PC-3 (cell line): ENCODE results near the gene SP3. TPM values are rescaled to one million over a fixed set of nuclear protein-coding genes. Genes with fewer than 3 reads are reported as not detected.
A peak's percentile ranks its signal among the peaks of the same experiment; 100 is the strongest.

ENCODE experiments used
- ATAC-seq: fragments of 200-7000 bp; cut with Tn5 transposase; 2 replicates; pipeline ENCODE4 v1.9.1; 2020; ENCODE audit warnings: mild to moderate bottlenecking, moderate library complexity
- BruUV-seq: library from RNA; stranded (reverse); fragments of 400-500 nt; replicated peaks from 2 replicates; lab custom pipeline; 2021; lab: Mats Ljungman, UMichigan
- CTCF ChIA-PET: fragments of 300-600 bp; sonication (Branson Sonifier 250); formaldehyde crosslinking; loops from one replicate; lab custom pipeline; 2022; ENCODE audit warnings: antibody characterized with exemption; lab: Charles Lee
- POLR2A ChIA-PET: fragments of 300-600 bp; sonication (Branson Sonifier 250); formaldehyde crosslinking; loops from one replicate; lab custom pipeline; 2022; ENCODE audit warnings: antibody characterized with exemption; ENCODE audit not compliant: unreplicated experiment; lab: Charles Lee
- DNase-seq: peaks from one replicate; pipeline ENCODE4 v3.0.0-alpha.2; 2015
- H2AFZ ChIP-seq: fragments of 300-600 bp; sonication (generic); 2 replicates; pipeline ENCODE4 v1.6.0; 2016; ENCODE audit warnings: antibody characterized with exemption, low read length
- H3F3A ChIP-seq: fragments of 300-600 bp; sonication (generic); one replicate; pipeline ENCODE4 v1.6.0; 2017; ENCODE audit warnings: antibody characterized with exemption, low read length, control low read depth, mild to moderate bottlenecking; ENCODE audit not compliant: unreplicated experiment
- H3K27ac ChIP-seq: fragments of 300-600 bp; sonication (generic); 2 replicates; pipeline ENCODE4 v1.5.1; 2016; ENCODE audit warnings: mild to moderate bottlenecking, low read length
- H3K27me3 ChIP-seq: fragments of 300-600 bp; sonication (generic); 2 replicates; pipeline ENCODE4 v1.6.1; 2016; ENCODE audit warnings: low read length, mixed read lengths
- H3K36me3 ChIP-seq: fragments of 300-600 bp; sonication (generic); 2 replicates; pipeline ENCODE4 v1.6.1; 2016; ENCODE audit warnings: low read depth, mixed run types, low read length, mixed read lengths
- H3K4me1 ChIP-seq: fragments of 300-600 bp; sonication (generic); 2 replicates; pipeline ENCODE4 v1.5.1; 2016; ENCODE audit warnings: low read length; ENCODE audit not compliant: insufficient read depth
- H3K4me2 ChIP-seq: fragments of 300-600 bp; sonication (generic); 2 replicates; pipeline ENCODE4 v1.6.0; 2016; ENCODE audit warnings: low read length
- H3K4me3 ChIP-seq: fragments of 300-600 bp; sonication (generic); 2 replicates; pipeline ENCODE4 v1.5.1; 2016; ENCODE audit warnings: mild to moderate bottlenecking, low read length, mixed read lengths
- H3K79me2 ChIP-seq: fragments of 300-600 bp; sonication (generic); 2 replicates; pipeline ENCODE4 v1.6.1; 2017; ENCODE audit warnings: low read length, mixed read lengths
- H3K9ac ChIP-seq: fragments of 300-600 bp; sonication (generic); 2 replicates; pipeline ENCODE4 v1.6.0; 2016; ENCODE audit warnings: mild to moderate bottlenecking, low read length
- H3K9me2 ChIP-seq: fragments of 300-600 bp; sonication (generic); replicated peaks from 2 replicates; pipeline ENCODE4 v1.6.1; 2016; ENCODE audit warnings: mixed run types, low read length, mixed read lengths
- H3K9me3 ChIP-seq: fragments of 300-600 bp; sonication (generic); 2 replicates; pipeline ENCODE4 v1.6.1; 2016; ENCODE audit warnings: low read length, mixed read lengths
- H4K20me1 ChIP-seq: fragments of 300-600 bp; sonication (generic); 2 replicates; pipeline ENCODE4 v1.6.1; 2016; ENCODE audit warnings: low read length, mixed read lengths
- EZH2 ChIP-seq: fragments of 300-600 bp; sonication (generic); IDR thresholded peaks from one replicate; pipeline ENCODE4 v1.6.1; 2017; ENCODE audit warnings: antibody characterized with exemption, mild to moderate bottlenecking, low read length; ENCODE audit not compliant: unreplicated experiment
- EZH2phosphoT487 ChIP-seq: fragments of 300-600 bp; sonication (generic); IDR thresholded peaks from 2 replicates; pipeline ENCODE4 v1.6.1; 2018; ENCODE audit warnings: mild to moderate bottlenecking, antibody characterized with exemption, low read length, borderline replicate concordance
- intact Hi-C: fragments of 100-400 bp; cut with micrococcal nuclease; formaldehyde crosslinking; loops from 2 replicates; pipeline ENCODE4 v1.9.0; 2023
- total RNA-seq: library from RNA; depleted of rRNA; stranded (reverse); fragments of >200 nt; gene quantifications from 2 replicates; pipeline ENCODE4 v1.2.3, GENCODE V29; 2014
- TF ChIP-seq, protein P1 (sequence below): fragments of 300-600 bp; sonication (generic); conservative IDR thresholded peaks from 2 replicates; pipeline ENCODE4 v1.5.1; 2017; ENCODE audit warnings: antibody characterized with exemption, low read depth, mild to moderate bottlenecking, low read length

SP3 gene
- total RNA-seq, 1 experiment from 2014 or later: 117 TPM

DNA sequence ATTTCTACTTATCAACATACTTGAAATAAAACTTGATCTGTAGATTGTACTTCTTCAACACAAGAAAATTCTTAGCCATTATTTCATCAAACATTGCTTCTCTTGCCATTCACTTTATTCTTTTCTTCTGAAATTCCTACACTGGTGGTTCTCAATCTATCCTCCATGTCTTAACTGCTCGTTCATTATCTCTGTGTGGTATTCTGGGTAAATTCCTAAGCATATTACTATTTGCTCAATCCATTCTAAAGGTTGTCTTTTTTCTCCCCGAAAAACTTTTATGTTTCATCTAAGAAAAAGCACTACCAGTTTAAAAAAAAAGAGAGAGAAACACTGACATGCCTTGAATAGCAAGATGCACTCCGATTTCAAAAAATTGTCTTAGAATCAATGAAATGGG is 18.0 kb downstream of the SP3 start:
- no peak overlapping the region for H2AFZ ChIP-seq
- POLR2A ChIA-PET: no interaction called here
- H3K36me3 ChIP-seq: peaks cover 8% of the 10 kb centered on the region; the same call in 1 of the 2 replicates
- peaks cover 19% of the 10 kb centered on the region for H3K4me1 ChIP-seq
- no peak overlapping the region for H3K9ac ChIP-seq
- H3F3A ChIP-seq: no peaks in the 10 kb centered on the region
- ATAC-seq (no peak), DNase-seq (no peak)
- H3K27ac ChIP-seq: no peak overlapping the region
- no TSS peak for BruUV-seq
- peaks cover 100% of the 10 kb centered on the region for H3K79me2 ChIP-seq
- TF ChIP-seq EZH2 (no peak), EZH2phosphoT487 (no peak)
- TF ChIP-seq, protein P1, sequence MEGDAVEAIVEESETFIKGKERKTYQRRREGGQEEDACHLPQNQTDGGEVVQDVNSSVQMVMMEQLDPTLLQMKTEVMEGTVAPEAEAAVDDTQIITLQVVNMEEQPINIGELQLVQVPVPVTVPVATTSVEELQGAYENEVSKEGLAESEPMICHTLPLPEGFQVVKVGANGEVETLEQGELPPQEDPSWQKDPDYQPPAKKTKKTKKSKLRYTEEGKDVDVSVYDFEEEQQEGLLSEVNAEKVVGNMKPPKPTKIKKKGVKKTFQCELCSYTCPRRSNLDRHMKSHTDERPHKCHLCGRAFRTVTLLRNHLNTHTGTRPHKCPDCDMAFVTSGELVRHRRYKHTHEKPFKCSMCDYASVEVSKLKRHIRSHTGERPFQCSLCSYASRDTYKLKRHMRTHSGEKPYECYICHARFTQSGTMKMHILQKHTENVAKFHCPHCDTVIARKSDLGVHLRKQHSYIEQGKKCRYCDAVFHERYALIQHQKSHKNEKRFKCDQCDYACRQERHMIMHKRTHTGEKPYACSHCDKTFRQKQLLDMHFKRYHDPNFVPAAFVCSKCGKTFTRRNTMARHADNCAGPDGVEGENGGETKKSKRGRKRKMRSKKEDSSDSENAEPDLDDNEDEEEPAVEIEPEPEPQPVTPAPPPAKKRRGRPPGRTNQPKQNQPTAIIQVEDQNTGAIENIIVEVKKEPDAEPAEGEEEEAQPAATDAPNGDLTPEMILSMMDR: no peak
- no peak overlapping the region for H3K4me3 ChIP-seq
- H4K20me1 ChIP-seq: peaks cover 38% of the 10 kb centered on the region
- H3K27me3 ChIP-seq: no peaks in the 10 kb centered on the region
- CTCF ChIA-PET: no interaction called here
- H3K4me2 ChIP-seq: no peak overlapping the region
- H3K9me3 ChIP-seq: no peaks in the 10 kb centered on the region
- intact Hi-C loops: no loop called here
- no peaks in the 10 kb centered on the region for H3K9me2 ChIP-seq

DNA sequence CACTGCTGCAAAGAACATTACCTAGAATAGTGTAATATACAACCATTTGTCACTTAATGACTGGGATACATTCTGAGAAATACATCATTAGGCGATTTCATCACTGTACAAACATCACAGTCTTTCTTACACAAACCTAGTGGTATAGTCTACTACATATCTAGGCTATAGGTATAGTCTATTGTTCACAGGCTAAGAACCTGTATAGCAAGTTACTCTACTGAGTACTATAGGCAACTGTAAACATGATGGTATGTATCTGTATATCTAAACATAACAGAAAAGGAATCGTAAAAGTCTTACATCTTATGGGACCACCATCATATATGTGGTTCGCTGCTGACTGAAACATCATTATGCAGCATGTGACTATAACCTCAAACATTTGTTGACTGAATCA is 21.4 kb downstream of the SP3 start:
- peak; percentile 64 for ATAC-seq
- TF ChIP-seq EZH2 (no peak), EZH2phosphoT487 (no peak)
- TF ChIP-seq, protein P1: no peak
- peak; percentile 87 for DNase-seq
- no peak overlapping the region for H3K4me3 ChIP-seq
- no peaks in the 10 kb centered on the region for H3K9me3 ChIP-seq
- H3F3A ChIP-seq: no peaks in the 10 kb centered on the region
- no peak overlapping the region for H3K9ac ChIP-seq
- POLR2A ChIA-PET: no interaction called here
- H2AFZ ChIP-seq: no peak overlapping the region
- peak overlapping the region; percentile 60 for H3K4me2 ChIP-seq
- H3K79me2 ChIP-seq: peaks cover 100% of the 10 kb centered on the region
- peaks cover 22% of the 10 kb centered on the region for H4K20me1 ChIP-seq
- no peaks in the 10 kb centered on the region for H3K36me3 ChIP-seq
- intact Hi-C loops: no loop called here
- no peaks in the 10 kb centered on the region for H3K27me3 ChIP-seq
- no TSS peak for BruUV-seq
- H3K9me2 ChIP-seq: no peaks in the 10 kb centered on the region
- CTCF ChIA-PET: no interaction called here
- H3K4me1 ChIP-seq: peaks cover 39% of the 10 kb centered on the region
- H3K27ac ChIP-seq: peak overlapping the region; percentile 64

DNA sequence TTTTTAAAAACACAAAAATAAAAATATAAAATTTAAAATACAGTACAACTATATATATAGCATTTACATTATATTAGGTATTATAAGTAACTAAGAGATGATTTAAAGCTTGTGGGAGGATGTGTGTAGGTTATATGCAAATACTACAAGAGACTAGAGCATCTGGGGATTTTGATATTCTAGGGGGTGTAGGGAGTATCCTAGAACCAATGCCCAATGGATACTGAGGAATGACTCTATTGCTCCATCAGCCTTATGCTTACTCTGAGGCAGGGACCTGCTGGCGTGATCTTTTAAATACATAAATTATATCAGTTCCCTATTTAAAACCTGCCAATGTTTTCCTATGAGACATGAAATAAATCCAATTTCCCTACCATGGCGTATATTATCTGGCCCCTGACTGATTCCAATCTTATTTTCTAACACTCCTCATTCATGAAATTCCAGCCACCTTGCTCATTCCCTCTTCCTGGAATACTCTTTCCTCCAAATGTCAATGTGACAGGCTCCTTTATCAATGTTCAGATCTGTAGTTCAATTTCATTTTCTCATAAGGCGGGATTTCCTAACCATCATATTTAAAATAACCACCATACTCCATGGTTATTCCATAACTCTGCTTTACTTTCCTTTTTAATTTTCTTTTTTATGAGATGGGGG is 22.2 kb downstream of the SP3 start:
- no TSS peak for BruUV-seq
- H3K9ac ChIP-seq: peak overlapping the region; percentile 18; the same call in 1 of the 2 replicates
- no peaks in the 10 kb centered on the region for H3K9me2 ChIP-seq
- no peaks in the 10 kb centered on the region for H3K36me3 ChIP-seq
- no peaks in the 10 kb centered on the region for H3F3A ChIP-seq
- H3K4me2 ChIP-seq: peak overlapping the region; percentile 60
- ATAC-seq: no peak
- H3K4me3 ChIP-seq: no peak overlapping the region
- H2AFZ ChIP-seq: no peak overlapping the region
- ChIA-PET POLR2A (no interaction called here), CTCF (no interaction called here)
- peak; percentile 24 for DNase-seq
- peak overlapping the region; percentile 64 for H3K27ac ChIP-seq
- intact Hi-C loops: no loop called here
- TF ChIP-seq EZH2 (no peak), EZH2phosphoT487 (no peak)
- TF ChIP-seq, protein P1: no peak
- no peaks in the 10 kb centered on the region for H3K27me3 ChIP-seq
- no peaks in the 10 kb centered on the region for H3K9me3 ChIP-seq
- peaks cover 100% of the 10 kb centered on the region for H3K79me2 ChIP-seq
- peaks cover 44% of the 10 kb centered on the region for H3K4me1 ChIP-seq
- H4K20me1 ChIP-seq: peaks cover 25% of the 10 kb centered on the region
